Measurements from ENCODE around the gene LCTL. TPM values are rescaled to one million over a fixed set of nuclear protein-coding genes. Genes with fewer than 3 reads are reported as not detected.

LCTL gene
- total and polyA plus RNA-seq, 2 of the 8 experiments (the other 6 are each of a cell fraction or from before 2014, with no cell fraction given) = 5.5 to 6.2 TPM

- TF ChIP-seq HDAC2 (IDR thresholded peaks at IDR 0.05; ENCODE audit: borderline replicate concordance in 1 of 2, low read depth in 2 of 2, low read length in 2 of 2) (no peak), SP2 (IDR thresholded peaks at IDR 0.05; ENCODE audit: low read length) (no peak), BCL11A (IDR thresholded peaks at IDR 0.05; ENCODE audit: low read depth in 2 of 2, low read length in 2 of 2) (no peak), POLR2AphosphoS5 (IDR thresholded peaks at IDR 0.05; ENCODE audit: low read depth, low read length) (peak; percentile 89), RBBP5 (IDR thresholded peaks at IDR 0.05; ENCODE audit: borderline replicate concordance, low read depth, low read length) (no peak), KDM5A (IDR thresholded peaks at IDR 0.05; ENCODE audit: low read length) (no peak), MAX (IDR thresholded peaks at IDR 0.05) (no peak), HDAC6 (IDR thresholded peaks at IDR 0.05; ENCODE audit: low read depth, low read length) (no peak), SP1 (IDR thresholded peaks at IDR 0.05; ENCODE audit: low read depth, low read length) (no peak), JUND (IDR thresholded peaks at IDR 0.05; ENCODE audit: low read length) (no peak), RAD21 (IDR thresholded peaks at IDR 0.05 in 1 of 2, conservative IDR thresholded peaks at IDR 0.05 in 1 of 2; ENCODE audit: low read depth in 2 of 2, low read length in 2 of 2) (peak in 1 of 2 experiments; percentile 35; a peak in 2 of 4 replicates), KDM4A (IDR thresholded peaks at IDR 0.05; ENCODE audit: low read depth, low read length, severe bottlenecking) (no peak)
Measured at GRCh38 chr15:66498501-66499386, 67.1 kb downstream of the LCTL start (continued).

Small RNAs within 50 kb of the gene (small RNA-seq; reads per million reads assigned to genes)
- not detected for gene RF01159 (ENCODE audit: insufficient read depth)
- gene SNORD16 (ENCODE audit: insufficient read depth) = not detected
- gene SNORD18A (ENCODE audit: insufficient read depth) = not detected
- gene SNORD18B (ENCODE audit: insufficient read depth) = not detected
- not detected for gene SNORD18C (ENCODE audit: insufficient read depth)

Other genes with a start within 250 kb of the LCTL start
- gene TIPIN, start 209.3 kb downstream of the LCTL start, total RNA-seq (2021; fragmentation: NEBNext Ultra II Directional; extraction: Animal tissue kit (Norgen Biotek cat#: 25700)) = 23.5 and 24.7 TPM in 2 replicates
- 8.2 and 8.5 TPM in 2 replicates for gene TIPIN, start 209.3 kb downstream of the LCTL start, polyA plus RNA-seq (2011; rRNA removed)
- gene MAP2K1, start 179.1 kb downstream of the LCTL start, total RNA-seq (2021; fragmentation: NEBNext Ultra II Directional; extraction: Animal tissue kit (Norgen Biotek cat#: 25700)) = 70.4 and 78.2 TPM in 2 replicates
- gene MAP2K1, start 179.1 kb downstream of the LCTL start, polyA plus RNA-seq (2011; rRNA removed) = 38.9 and 54.7 TPM in 2 replicates
- 21.5 and 23.1 TPM in 2 replicates for gene SNAPC5, start 68.2 kb downstream of the LCTL start, total RNA-seq (2021; fragmentation: NEBNext Ultra II Directional; extraction: Animal tissue kit (Norgen Biotek cat#: 25700))
- 12.1 and 18.7 TPM in 2 replicates for gene SNAPC5, start 68.2 kb downstream of the LCTL start, polyA plus RNA-seq (2011; rRNA removed)
- gene RPL4, start 61.1 kb downstream of the LCTL start, total RNA-seq (2021; fragmentation: NEBNext Ultra II Directional; extraction: Animal tissue kit (Norgen Biotek cat#: 25700)) = 3,886 and 3,950 TPM in 2 replicates
- gene RPL4, start 61.1 kb downstream of the LCTL start, polyA plus RNA-seq (2011; rRNA removed) = 3,376 and 3,973 TPM in 2 replicates
- gene ZWILCH, start 60.7 kb downstream of the LCTL start, total RNA-seq (2021; fragmentation: NEBNext Ultra II Directional; extraction: Animal tissue kit (Norgen Biotek cat#: 25700)) = 61.5 and 62.8 TPM in 2 replicates
- 8.8 and 18.1 TPM in 2 replicates for gene ZWILCH, start 60.7 kb downstream of the LCTL start, polyA plus RNA-seq (2011; rRNA removed)
- 7.0 and 7.6 TPM in 2 replicates for gene SMAD6, start 136.2 kb upstream of the LCTL start, total RNA-seq (2021; fragmentation: NEBNext Ultra II Directional; extraction: Animal tissue kit (Norgen Biotek cat#: 25700))
- 1.8 and 3.4 TPM in 2 replicates for gene SMAD6, start 136.2 kb upstream of the LCTL start, polyA plus RNA-seq (2011; rRNA removed)

Data from H1 (cell line).